AG10803 (cell line): ENCODE data around the gene IDUA.

Experiments used
- DNase-seq: peaks from one replicate; pipeline ENCODE4 v3.0.0; 2010; ENCODE audit warnings: low read depth
- H3K4me3 ChIP-seq: 2 replicates; pipeline ENCODE4 v1.5.1; 2011; ENCODE audit warnings: mild to moderate bottlenecking, low read length, control low read depth
- TF ChIP-seq, protein P1 (sequence below): conservative IDR thresholded peaks from 2 replicates; pipeline ENCODE4 v1.5.1; 2011; ENCODE audit warnings: mild to moderate bottlenecking, low read length, control low read depth, inconsistent platforms

The IDUA gene

DNA sequence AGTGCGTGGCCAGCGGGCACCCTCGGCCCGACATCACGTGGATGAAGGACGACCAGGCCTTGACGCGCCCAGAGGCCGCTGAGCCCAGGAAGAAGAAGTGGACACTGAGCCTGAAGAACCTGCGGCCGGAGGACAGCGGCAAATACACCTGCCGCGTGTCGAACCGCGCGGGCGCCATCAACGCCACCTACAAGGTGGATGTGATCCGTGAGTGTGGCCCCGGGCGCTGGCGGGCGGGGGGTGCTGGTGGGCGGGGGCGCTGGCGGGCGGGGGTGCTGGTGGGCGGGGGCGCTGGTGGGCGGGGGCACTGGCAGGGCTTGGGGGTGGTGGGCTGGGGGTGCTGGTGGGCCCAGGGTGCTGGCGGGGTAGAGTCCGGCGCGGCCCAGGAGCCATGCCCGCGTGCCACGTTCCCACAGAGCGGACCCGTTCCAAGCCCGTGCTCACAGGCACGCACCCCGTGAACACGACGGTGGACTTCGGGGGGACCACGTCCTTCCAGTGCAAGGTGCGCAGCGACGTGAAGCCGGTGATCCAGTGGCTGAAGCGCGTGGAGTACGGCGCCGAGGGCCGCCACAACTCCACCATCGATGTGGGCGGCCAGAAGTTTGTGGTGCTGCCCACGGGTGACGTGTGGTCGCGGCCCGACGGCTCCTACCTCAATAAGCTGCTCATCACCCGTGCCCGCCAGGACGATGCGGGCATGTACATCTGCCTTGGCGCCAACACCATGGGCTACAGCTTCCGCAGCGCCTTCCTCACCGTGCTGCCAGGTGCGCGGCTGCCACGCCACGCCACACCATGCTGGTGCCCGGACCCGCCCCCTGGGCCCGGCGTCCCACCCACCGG is 37.3 kb downstream of the IDUA start:
- H3K4me3 ChIP-seq = no peak overlapping the region
- TF ChIP-seq, protein P1, sequence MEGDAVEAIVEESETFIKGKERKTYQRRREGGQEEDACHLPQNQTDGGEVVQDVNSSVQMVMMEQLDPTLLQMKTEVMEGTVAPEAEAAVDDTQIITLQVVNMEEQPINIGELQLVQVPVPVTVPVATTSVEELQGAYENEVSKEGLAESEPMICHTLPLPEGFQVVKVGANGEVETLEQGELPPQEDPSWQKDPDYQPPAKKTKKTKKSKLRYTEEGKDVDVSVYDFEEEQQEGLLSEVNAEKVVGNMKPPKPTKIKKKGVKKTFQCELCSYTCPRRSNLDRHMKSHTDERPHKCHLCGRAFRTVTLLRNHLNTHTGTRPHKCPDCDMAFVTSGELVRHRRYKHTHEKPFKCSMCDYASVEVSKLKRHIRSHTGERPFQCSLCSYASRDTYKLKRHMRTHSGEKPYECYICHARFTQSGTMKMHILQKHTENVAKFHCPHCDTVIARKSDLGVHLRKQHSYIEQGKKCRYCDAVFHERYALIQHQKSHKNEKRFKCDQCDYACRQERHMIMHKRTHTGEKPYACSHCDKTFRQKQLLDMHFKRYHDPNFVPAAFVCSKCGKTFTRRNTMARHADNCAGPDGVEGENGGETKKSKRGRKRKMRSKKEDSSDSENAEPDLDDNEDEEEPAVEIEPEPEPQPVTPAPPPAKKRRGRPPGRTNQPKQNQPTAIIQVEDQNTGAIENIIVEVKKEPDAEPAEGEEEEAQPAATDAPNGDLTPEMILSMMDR = no peak
- DNase-seq = no peak

DNA sequence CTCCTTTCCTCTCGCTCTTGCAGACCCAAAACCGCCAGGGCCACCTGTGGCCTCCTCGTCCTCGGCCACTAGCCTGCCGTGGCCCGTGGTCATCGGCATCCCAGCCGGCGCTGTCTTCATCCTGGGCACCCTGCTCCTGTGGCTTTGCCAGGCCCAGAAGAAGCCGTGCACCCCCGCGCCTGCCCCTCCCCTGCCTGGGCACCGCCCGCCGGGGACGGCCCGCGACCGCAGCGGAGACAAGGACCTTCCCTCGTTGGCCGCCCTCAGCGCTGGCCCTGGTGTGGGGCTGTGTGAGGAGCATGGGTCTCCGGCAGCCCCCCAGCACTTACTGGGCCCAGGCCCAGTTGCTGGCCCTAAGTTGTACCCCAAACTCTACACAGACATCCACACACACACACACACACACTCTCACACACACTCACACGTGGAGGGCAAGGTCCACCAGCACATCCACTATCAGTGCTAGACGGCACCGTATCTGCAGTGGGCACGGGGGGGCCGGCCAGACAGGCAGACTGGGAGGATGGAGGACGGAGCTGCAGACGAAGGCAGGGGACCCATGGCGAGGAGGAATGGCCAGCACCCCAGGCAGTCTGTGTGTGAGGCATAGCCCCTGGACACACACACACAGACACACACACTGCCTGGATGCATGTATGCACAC is 38.2 kb downstream of the IDUA start:
- DNase-seq = no peak
- no peak overlapping the region for H3K4me3 ChIP-seq
- TF ChIP-seq, protein P1 = no peak

DNA sequence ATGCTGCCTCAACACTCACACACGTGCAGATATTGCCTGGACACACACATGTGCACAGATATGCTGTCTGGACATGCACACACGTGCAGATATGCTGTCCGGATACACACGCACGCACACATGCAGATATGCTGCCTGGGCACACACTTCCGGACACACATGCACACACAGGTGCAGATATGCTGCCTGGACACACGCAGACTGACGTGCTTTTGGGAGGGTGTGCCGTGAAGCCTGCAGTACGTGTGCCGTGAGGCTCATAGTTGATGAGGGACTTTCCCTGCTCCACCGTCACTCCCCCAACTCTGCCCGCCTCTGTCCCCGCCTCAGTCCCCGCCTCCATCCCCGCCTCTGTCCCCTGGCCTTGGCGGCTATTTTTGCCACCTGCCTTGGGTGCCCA is 39.3 kb downstream of the IDUA start:
- TF ChIP-seq, protein P1 = no peak
- no peak for DNase-seq
- H3K4me3 ChIP-seq = no peak overlapping the region

DNA sequence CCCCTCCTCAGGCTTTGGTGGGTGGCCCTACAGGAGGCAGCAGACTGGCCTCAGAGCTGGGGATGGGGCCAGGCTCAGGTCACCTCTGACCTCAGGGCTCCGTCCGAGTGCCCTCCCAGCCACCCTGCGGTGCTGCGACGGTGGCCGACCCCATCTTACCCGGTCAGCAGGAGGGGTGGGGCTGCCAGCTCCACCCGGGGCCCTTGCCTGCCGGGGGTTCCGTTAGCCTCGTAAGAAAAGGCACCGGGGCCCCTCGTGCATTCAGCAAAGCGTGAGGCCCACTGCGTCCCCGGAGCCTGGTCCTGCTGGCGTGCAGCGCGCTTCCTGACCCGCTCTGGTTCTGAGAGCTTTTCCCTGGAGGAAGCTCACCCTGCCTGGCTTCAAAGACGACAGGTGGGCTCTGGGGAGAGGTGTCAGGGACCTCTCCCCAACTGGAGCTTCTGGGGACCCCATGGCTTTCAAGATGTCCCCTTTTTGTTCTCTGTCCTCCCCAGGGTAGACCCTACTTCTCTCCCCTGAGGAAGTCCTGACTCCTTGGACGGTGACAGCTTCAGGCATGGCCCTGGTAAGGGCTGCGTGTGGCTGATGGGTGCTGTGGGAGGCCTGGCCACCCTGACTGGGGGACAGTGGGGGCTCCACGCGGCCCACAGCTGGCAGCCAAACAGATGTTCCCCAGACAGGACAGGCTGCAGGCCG is 40.5 kb downstream of the IDUA start:
- TF ChIP-seq, protein P1 = no peak
- H3K4me3 ChIP-seq = no peak overlapping the region
- no peak for DNase-seq

DNA sequence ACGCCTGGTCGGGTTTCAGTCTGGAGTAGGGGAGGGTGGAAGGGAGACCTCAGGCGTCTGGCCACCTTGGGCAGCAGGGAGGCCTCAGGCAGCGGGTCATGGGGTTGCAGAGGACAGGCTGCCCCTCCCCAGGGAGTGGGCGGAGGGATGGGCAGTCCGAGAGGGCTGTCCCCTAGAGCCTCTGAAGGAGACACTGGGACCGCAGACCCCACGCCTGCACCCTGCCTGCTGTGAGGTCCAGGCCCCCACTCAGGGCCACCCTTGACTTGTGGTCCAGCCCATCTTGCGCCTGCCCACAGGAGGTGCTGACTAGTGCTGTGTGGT is 41.0 kb downstream of the IDUA start:
- H3K4me3 ChIP-seq = no peak overlapping the region
- TF ChIP-seq, protein P1 = no peak
- no peak for DNase-seq

DNA sequence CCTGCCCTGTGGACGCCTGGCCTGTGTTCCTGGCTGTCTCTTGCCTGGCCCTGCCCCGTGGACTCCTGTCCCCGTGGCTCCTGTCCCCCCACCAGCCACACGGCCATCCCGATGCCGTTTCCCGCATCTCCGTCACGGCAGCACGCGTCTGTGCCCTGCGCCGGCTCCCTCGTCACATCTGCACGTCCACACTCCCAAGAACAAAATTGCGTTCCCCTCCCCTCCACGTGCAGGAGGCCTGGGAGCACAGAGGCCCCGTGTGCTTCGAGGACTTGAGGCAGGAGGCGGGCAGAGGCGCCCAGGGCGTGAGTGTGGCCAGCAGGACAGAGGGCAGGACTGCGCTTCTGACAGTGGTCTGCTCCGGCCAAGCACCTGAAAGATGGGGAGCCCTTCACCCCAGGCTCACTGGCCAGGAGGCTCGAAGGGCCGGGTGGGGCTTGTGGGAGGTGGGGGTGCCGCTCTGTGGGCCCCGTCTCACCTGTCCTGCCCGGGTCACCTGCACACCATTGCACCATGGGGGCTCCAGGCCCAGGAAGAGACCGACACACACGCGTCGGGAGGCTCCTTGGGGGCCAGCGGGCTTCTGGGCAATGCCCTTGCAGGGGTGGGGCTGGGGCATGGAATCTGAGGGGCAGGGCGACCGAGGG is 41.9 kb downstream of the IDUA start:
- no peak for DNase-seq
- no peak overlapping the region for H3K4me3 ChIP-seq
- TF ChIP-seq, protein P1 = no peak
